T-helper 1 cell (primary cell): ENCODE data around the gene BPIFB2.

Experiments used
- DNase-seq, 5 donors: peaks; one replicate each; pipeline ENCODE4 v3.0.0-alpha.2; 2012 to 2020

BPIFB2 gene

DNA sequence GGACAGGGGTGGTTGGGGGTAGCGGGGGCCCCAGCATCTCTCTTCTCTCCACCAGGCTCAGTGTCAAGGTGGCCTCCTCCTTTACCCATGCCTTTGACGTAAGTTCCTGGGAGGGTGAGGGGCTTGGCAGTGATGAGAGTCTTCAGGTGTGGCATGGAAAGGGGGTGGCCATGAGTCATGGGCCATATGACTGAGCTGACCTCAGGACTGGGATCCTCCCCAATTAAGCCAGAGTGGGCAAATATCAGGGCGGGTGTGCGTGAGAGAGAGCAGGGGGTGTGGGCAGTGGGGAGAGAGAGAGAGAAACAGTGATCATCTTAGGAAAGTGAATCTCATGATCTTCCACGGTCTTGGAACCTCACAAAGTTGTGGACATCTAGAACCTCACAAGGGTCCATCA lies 63.7 kb downstream of the BPIFB2 start:
- no peak for DNase-seq

DNA sequence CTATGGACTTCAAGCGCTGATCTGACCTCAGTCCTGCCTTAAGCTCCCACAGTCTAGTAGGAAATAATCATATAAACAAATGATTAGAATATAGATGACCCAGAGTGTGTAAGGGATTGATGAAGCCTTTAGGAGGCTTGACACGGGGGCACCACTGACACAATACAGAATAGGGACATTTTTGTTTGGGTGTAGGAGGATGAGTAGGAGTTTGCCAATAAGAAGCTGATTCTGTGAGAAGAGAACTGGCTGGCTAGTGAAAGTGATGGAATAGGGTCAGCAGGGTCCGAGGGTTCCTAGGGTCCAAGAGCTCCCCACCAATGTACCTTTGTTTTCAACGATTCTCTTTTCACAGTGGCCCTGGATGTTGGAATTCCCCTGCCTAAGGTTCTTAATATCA lies 64.9 kb downstream of the BPIFB2 start:
- no peak for DNase-seq

DNA sequence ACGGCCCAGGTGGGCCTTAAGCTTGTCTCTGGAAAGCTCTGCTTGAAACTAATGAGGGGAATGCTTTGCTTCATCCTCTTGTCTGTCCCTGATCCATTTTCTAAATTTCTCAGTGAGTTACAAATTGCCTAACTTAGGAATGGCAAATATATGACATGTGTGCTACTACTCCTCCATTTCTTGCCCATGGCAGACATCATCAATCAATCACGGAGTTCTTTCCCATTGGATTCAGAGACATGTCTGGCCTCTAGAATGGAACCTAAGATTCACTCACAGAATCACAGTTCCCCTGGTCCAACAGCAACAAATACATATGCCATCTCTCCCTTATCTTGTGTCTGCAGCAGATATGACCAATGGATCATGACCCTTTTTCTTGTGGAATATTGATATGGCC lies 65.3 kb downstream of the BPIFB2 start:
- no peak for DNase-seq
